Retinal pigment epithelial cell (primary cell): Measurements from ENCODE around the gene APOE.
A peak's percentile ranks its signal among the peaks of the same experiment; 100 is the strongest.

Experiments used
- DNase-seq: peaks from one replicate; pipeline ENCODE4 v3.0.0-alpha.2; 2010; ENCODE audit warnings: low read depth
- H3K4me3 ChIP-seq: 2 replicates; pipeline ENCODE4 v1.5.1; 2011; ENCODE audit warnings: mild to moderate bottlenecking, low read length, control low read depth, moderate library complexity
- CTCF ChIP-seq: conservative IDR thresholded peaks from 2 replicates; pipeline ENCODE4 v1.5.1; 2011; ENCODE audit warnings: low read depth, low read length, control low read depth, inconsistent platforms

The APOE gene

GRCh38 chr19:44951179-44952159, 45.9 kb downstream of the APOE start:
- DNase-seq: peak; percentile 40
- H3K4me3 ChIP-seq: no peak overlapping the region
- peak; percentile 85 for TF ChIP-seq CTCF

GRCh38 chr19:44954278-44954648, 48.7 kb downstream of the APOE start:
- no peak for TF ChIP-seq CTCF
- DNase-seq: no peak
- peak overlapping the region; percentile 99 for H3K4me3 ChIP-seq

- no peak for TF ChIP-seq CTCF
- H3K4me3 ChIP-seq: peak within 1 kb of the TSS; percentile 99
- DNase-seq: peak; percentile 87
Observed at GRCh38 chr19:44954649-44955504, 49.3 kb downstream of the APOE start, which contains the start of gene CLPTM1. TSS of gene CLPTM1 (plus strand) at chr19:44955380. CDS start at chr19:44955396, 16 bp downstream.

- no peak for TF ChIP-seq CTCF
- peak overlapping the region; percentile 99 for H3K4me3 ChIP-seq
- DNase-seq: no peak
Observed at GRCh38 chr19:44955505-44956439, 50.2 kb downstream of the APOE start.

GRCh38 chr19:44957526-44957925, 51.9 kb downstream of the APOE start:
- H3K4me3 ChIP-seq: no peak overlapping the region
- DNase-seq: no peak
- no peak for TF ChIP-seq CTCF

GRCh38 chr19:44958090-44958489, 52.5 kb downstream of the APOE start:
- no peak overlapping the region for H3K4me3 ChIP-seq
- no peak for TF ChIP-seq CTCF
- DNase-seq: no peak
